IMR-90 (cell line): Measurements from ENCODE around the gene PFKL. TPM values are rescaled to one million over a fixed set of nuclear protein-coding genes. Genes with fewer than 3 reads are reported as not detected.

Experiments
- ATAC-seq: fragments of 200-7000 bp; cut with Tn5 transposase; 2 replicates; pipeline ENCODE4 v1.9.1; 2020; ENCODE audit warnings: low read depth, mild to moderate bottlenecking, moderate library complexity
- BruUV-seq: library from RNA; stranded (reverse); fragments of 400-500 nt; replicated peaks from 2 replicates; lab custom pipeline; 2021; lab: Mats Ljungman, UMichigan
- CTCF ChIA-PET: fragments of 300-600 bp; formaldehyde crosslinking; extraction: SDS; loops from one replicate; lab custom pipeline; 2021; ENCODE audit warnings: antibody characterized with exemption; lab: Yijun Ruan, JAX
- POLR2A ChIA-PET: fragments of 300-600 bp; sonication (Branson Sonifier 250); formaldehyde crosslinking; loops from one replicate; lab custom pipeline; 2022; ENCODE audit warnings: antibody characterized with exemption; ENCODE audit not compliant: unreplicated experiment; lab: Charles Lee
- DNase-seq: peaks from one replicate; pipeline ENCODE4 v3.0.0; 2013
- H2AFZ ChIP-seq: replicated peaks from 2 replicates; pipeline ENCODE3; 2013; ENCODE audit warnings: low read length, mild to moderate bottlenecking; ENCODE audit not compliant: poor library complexity
- H2AK5ac ChIP-seq: 2 replicates; pipeline ENCODE4 v1.6.1; 2013; ENCODE audit warnings: low read depth, low read length, inconsistent platforms
- H2AK9ac ChIP-seq: replicated peaks from 2 replicates; pipeline ENCODE3; 2013; ENCODE audit warnings: mild to moderate bottlenecking, low read depth, low read length, moderate library complexity; ENCODE audit not compliant: poor library complexity
- H2BK120ac ChIP-seq: 2 replicates; pipeline ENCODE4 v1.6.1; 2013; ENCODE audit warnings: low read depth, low read length, inconsistent platforms
- H2BK15ac ChIP-seq: 3 replicates; pipeline ENCODE4 v1.6.1; 2013; ENCODE audit warnings: low read depth, low read length, inconsistent platforms
- H2BK20ac ChIP-seq: 2 replicates; pipeline ENCODE4 v1.6.1; 2013; ENCODE audit warnings: low read depth, mild to moderate bottlenecking, inconsistent platforms, low read length, moderate library complexity
- H2BK5ac ChIP-seq: 2 replicates; pipeline ENCODE4 v1.6.1; 2013; ENCODE audit warnings: mild to moderate bottlenecking, low read depth, low read length, inconsistent platforms; ENCODE audit not compliant: poor library complexity, severe bottlenecking
- H3K14ac ChIP-seq: replicated peaks from 2 replicates; pipeline ENCODE4 v1.6.1; 2013; ENCODE audit warnings: low read depth, low read length, inconsistent platforms
- H3K18ac ChIP-seq: 2 replicates; pipeline ENCODE4 v1.6.1; 2013; ENCODE audit warnings: low read depth, low read length, control low read depth
- H3K23ac ChIP-seq: 2 replicates; pipeline ENCODE4 v1.6.1; 2013; ENCODE audit warnings: low read depth, low read length, inconsistent platforms
- H3K27ac ChIP-seq: 2 replicates; pipeline ENCODE4 v1.5.1; 2013; ENCODE audit warnings: mild to moderate bottlenecking, control low read depth, low read length; ENCODE audit not compliant: insufficient read depth
- H3K27me3 ChIP-seq: 2 replicates; pipeline ENCODE4 v1.6.1; 2013; ENCODE audit warnings: low read length; ENCODE audit not compliant: control insufficient read depth, insufficient read depth
- H3K36me3 ChIP-seq: 2 replicates; pipeline ENCODE4 v1.6.1; 2013; ENCODE audit warnings: low read length, mixed read lengths; ENCODE audit not compliant: control insufficient read depth, insufficient read depth
- H3K4ac ChIP-seq: 2 replicates; pipeline ENCODE4 v1.6.1; 2013; ENCODE audit warnings: low read depth, low read length, inconsistent platforms
- H3K4me1 ChIP-seq: 2 replicates; pipeline ENCODE4 v1.6.1; 2013; ENCODE audit warnings: low read length, mixed read lengths; ENCODE audit not compliant: control insufficient read depth, insufficient read depth
- H3K4me2 ChIP-seq: 2 replicates; pipeline ENCODE4 v1.6.1; 2013; ENCODE audit warnings: low read depth, mild to moderate bottlenecking, control low read depth, low read length, moderate library complexity
- H3K4me3 ChIP-seq: 2 replicates; pipeline ENCODE4 v1.5.1; 2013; ENCODE audit warnings: low read depth, mild to moderate bottlenecking, control low read depth, low read length, moderate library complexity; ENCODE audit not compliant: insufficient read depth
- H3K56ac ChIP-seq: 2 replicates; pipeline ENCODE4 v1.6.1; 2013; ENCODE audit warnings: low read length, inconsistent platforms; ENCODE audit not compliant: insufficient read depth; ENCODE audit errors: extremely low read depth
- H3K79me1 ChIP-seq, 2 experiments: 2 replicates each; pipeline ENCODE4 v1.6.1; 2013; ENCODE audit warnings: low read length in 2 of 2, inconsistent platforms in 1 of 2, low read depth in 1 of 2
- H3K9ac ChIP-seq: 2 replicates; pipeline ENCODE4 v1.6.1; 2013; ENCODE audit warnings: low read depth, low read length, control low read depth
- H3K9me1 ChIP-seq: 2 replicates; pipeline ENCODE4 v1.6.1; 2013; ENCODE audit warnings: low read length, inconsistent platforms; ENCODE audit not compliant: insufficient read depth
- H3K9me3 ChIP-seq: 2 replicates; pipeline ENCODE4 v1.6.1; 2013; ENCODE audit warnings: low read length; ENCODE audit not compliant: control insufficient read depth, insufficient read depth
- H4K20me1 ChIP-seq: 2 replicates; pipeline ENCODE4 v1.6.1; 2013; ENCODE audit warnings: low read length, inconsistent platforms; ENCODE audit not compliant: insufficient read depth
- H4K5ac ChIP-seq: 2 replicates; pipeline ENCODE4 v1.6.1; 2013; ENCODE audit warnings: mild to moderate bottlenecking, low read depth, low read length, control low read depth
- H4K8ac ChIP-seq, 2 experiments: 2 replicates each; pipeline ENCODE4 v1.6.1; 2013; ENCODE audit warnings: low read depth in 2 of 2, low read length in 2 of 2, control low read depth in 1 of 2, inconsistent platforms in 1 of 2
- H4K91ac ChIP-seq: 2 replicates; pipeline ENCODE4 v1.6.1; 2013; ENCODE audit warnings: low read depth, low read length, inconsistent platforms; ENCODE audit not compliant: insufficient read depth
- CHD1 ChIP-seq: IDR thresholded peaks from 2 replicates; pipeline ENCODE4 v1.6.1; 2012; ENCODE audit warnings: low read depth, low read length, improper control_type of control experiment
- MXI1 ChIP-seq: IDR thresholded peaks from 2 replicates; pipeline ENCODE4 v1.6.1; 2012; ENCODE audit warnings: low read depth, mild to moderate bottlenecking, low read length, moderate library complexity, borderline replicate concordance
- POLR2A ChIP-seq: IDR thresholded peaks from 2 replicates; pipeline ENCODE4 v1.6.1; 2012; ENCODE audit warnings: mild to moderate bottlenecking, low read depth, low read length
- RCOR1 ChIP-seq: IDR thresholded peaks from 2 replicates; pipeline ENCODE4 v1.6.1; 2012; ENCODE audit warnings: mild to moderate bottlenecking, low read length, improper control_type of control experiment; ENCODE audit not compliant: insufficient replicate concordance
- RFX5 ChIP-seq: IDR thresholded peaks from 2 replicates; pipeline ENCODE4 v1.8.0; 2012; ENCODE audit warnings: low read depth, mild to moderate bottlenecking, low read length, moderate library complexity
- WGBS, 2 experiments: methylation state at CpG; one replicate each; pipeline versions ENCODE4 v1.1.5 to v1.1.7; 2013; ENCODE audit warnings: missing lambda C conversion rate in 2 of 2; ENCODE audit not compliant: insufficient read length in 1 of 2; ENCODE audit errors: extremely low coverage in 2 of 2; 5-methylcytosine and 5-hydroxymethylcytosine counted together
- dilution Hi-C: fragments of 300-500 bp; cut with HindIII; formaldehyde crosslinking; loops from one replicate; pipeline ENCODE4 v1.14.3; 2018; ENCODE audit warnings: low sequenced_read_pairs; ENCODE audit not compliant: unreplicated experiment
- in situ Hi-C: fragments of 300-500 bp; cut with MboI; formaldehyde crosslinking; loops from 3 replicates; pipeline ENCODE4 v1.14.3; 2019; ENCODE audit warnings: low sequenced_read_pairs, inconsistent platforms, mixed read lengths
- intact Hi-C: fragments of 100-400 bp; cut with micrococcal nuclease; formaldehyde crosslinking; loops from 2 replicates; pipeline ENCODE4 v1.10.0; 2022
- polyA plus RNA-seq, 3 experiments: library from polyadenylated mRNA; depleted of rRNA; stranded (reverse); fragments of >200 nt; gene quantifications; 2 replicates each; pipeline ENCODE4 v1.2.3, GENCODE V29; 2012; ENCODE audit warnings: low replicate concordance in 1 of 3
- total RNA-seq: library from RNA; depleted of rRNA; stranded (reverse); fragments of >200 nt; gene quantifications from 2 replicates; pipeline ENCODE4 v1.2.3, GENCODE V29; 2012
- TF ChIP-seq, protein P1 (sequence below): fragments of 150-350 bp; IDR thresholded peaks from 2 replicates; pipeline ENCODE4 v1.6.1; 2017; ENCODE audit warnings: mild to moderate bottlenecking, antibody characterized with exemption, low read length, low read depth
- TF ChIP-seq, protein P2 (sequence below): fragments of 150-350 bp; IDR thresholded peaks from 2 replicates; pipeline ENCODE4 v1.6.1; 2016; ENCODE audit warnings: low read depth, mild to moderate bottlenecking, low read length, moderate library complexity, borderline replicate concordance

PFKL gene
- total and polyA plus RNA-seq, 2 of the 4 experiments (the other 2 are of a cell fraction) = 103 to 126 TPM

GRCh38 chr21:44271558-44272283, 28.1 kb upstream of the PFKL start:
- H3K4me2 ChIP-seq = no peak overlapping the region
- intact Hi-C loops (no loop called here), dilution Hi-C loops (no loop called here), in situ Hi-C loops (no loop called here)
- no peaks in the 10 kb centered on the region for H3K4me1 ChIP-seq
- H3K4me3 ChIP-seq = no peak overlapping the region
- H4K91ac ChIP-seq = no peak overlapping the region
- WGBS, 2 experiments = 53% methylated on average over 3 of the region's 18 CpGs; no CpG with 5 or more reads in 1 of the 2 experiments
- H3K23ac ChIP-seq = no peak overlapping the region
- no peak overlapping the region for H4K8ac ChIP-seq
- H3K9ac ChIP-seq = no peak overlapping the region
- H2BK5ac ChIP-seq = no peak overlapping the region
- no peak overlapping the region for H3K4ac ChIP-seq
- H3K9me3 ChIP-seq = no peaks in the 10 kb centered on the region
- H2BK120ac ChIP-seq = no peak overlapping the region
- H3K56ac ChIP-seq = no peak overlapping the region
- no peaks in the 10 kb centered on the region for H3K9me1 ChIP-seq
- ATAC-seq (no peak), DNase-seq (no peak)
- H4K5ac ChIP-seq = no peak overlapping the region
- no peaks in the 10 kb centered on the region for H3K79me1 ChIP-seq
- no peaks in the 10 kb centered on the region for H4K20me1 ChIP-seq
- ChIA-PET CTCF (no interaction called here), POLR2A (no interaction called here)
- TF ChIP-seq MXI1 = no peak
- TF ChIP-seq, protein P1, sequence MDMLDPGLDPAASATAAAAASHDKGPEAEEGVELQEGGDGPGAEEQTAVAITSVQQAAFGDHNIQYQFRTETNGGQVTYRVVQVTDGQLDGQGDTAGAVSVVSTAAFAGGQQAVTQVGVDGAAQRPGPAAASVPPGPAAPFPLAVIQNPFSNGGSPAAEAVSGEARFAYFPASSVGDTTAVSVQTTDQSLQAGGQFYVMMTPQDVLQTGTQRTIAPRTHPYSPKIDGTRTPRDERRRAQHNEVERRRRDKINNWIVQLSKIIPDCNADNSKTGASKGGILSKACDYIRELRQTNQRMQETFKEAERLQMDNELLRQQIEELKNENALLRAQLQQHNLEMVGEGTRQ = no peak
- no peak for TF ChIP-seq RFX5
- no peak for TF ChIP-seq RCOR1
- TF ChIP-seq, protein P2, sequence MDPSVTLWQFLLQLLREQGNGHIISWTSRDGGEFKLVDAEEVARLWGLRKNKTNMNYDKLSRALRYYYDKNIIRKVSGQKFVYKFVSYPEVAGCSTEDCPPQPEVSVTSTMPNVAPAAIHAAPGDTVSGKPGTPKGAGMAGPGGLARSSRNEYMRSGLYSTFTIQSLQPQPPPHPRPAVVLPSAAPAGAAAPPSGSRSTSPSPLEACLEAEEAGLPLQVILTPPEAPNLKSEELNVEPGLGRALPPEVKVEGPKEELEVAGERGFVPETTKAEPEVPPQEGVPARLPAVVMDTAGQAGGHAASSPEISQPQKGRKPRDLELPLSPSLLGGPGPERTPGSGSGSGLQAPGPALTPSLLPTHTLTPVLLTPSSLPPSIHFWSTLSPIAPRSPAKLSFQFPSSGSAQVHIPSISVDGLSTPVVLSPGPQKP = no peak
- no peak for TF ChIP-seq POLR2A
- TF ChIP-seq CHD1 = no peak
- no peak overlapping the region for H2BK20ac ChIP-seq
- BruUV-seq = no TSS peak
- no peak overlapping the region for H3K18ac ChIP-seq
- no peak overlapping the region for H3K27ac ChIP-seq
- H3K27me3 ChIP-seq = peaks cover 12% of the 10 kb centered on the region; the same call in 1 of the 2 replicates
- H2AK9ac ChIP-seq = peak overlapping the region; percentile 5
- no peaks in the 10 kb centered on the region for H3K36me3 ChIP-seq
- no peak overlapping the region for H3K14ac ChIP-seq
- no peak overlapping the region for H2AK5ac ChIP-seq
- no peak overlapping the region for H2BK15ac ChIP-seq
- peak overlapping the region; percentile 11 for H2AFZ ChIP-seq
